MCF 10A (cell line): ENCODE measurements around the gene CFAP43. TPM values are rescaled to one million over a fixed set of nuclear protein-coding genes. Genes with fewer than 3 reads are reported as not detected.
"Not testable (repeated sequence)": the region's sequence is repeated elsewhere in the genome, so short reads cannot be mapped to it uniquely, and the experiment has no call there.

Source experiments
- BruUV-seq: library from RNA; stranded (reverse); fragments of 400-500 nt; replicated peaks from 2 replicates; lab custom pipeline; 2021; lab: Mats Ljungman, UMichigan
- CTCF ChIA-PET: fragments of 300-600 bp; sonication (Branson Sonifier 250); formaldehyde crosslinking; extraction: SDS; loops from one replicate; lab custom pipeline; 2021; ENCODE audit warnings: antibody characterized with exemption, inconsistent platforms; lab: Yijun Ruan, JAX
- POLR2A ChIA-PET: fragments of 300-600, 350-650 bp; sonication (Branson Sonifier 250); formaldehyde crosslinking; extraction: SDS; loops from one replicate; lab custom pipeline; 2020; ENCODE audit warnings: antibody characterized with exemption, inconsistent platforms; lab: Yijun Ruan, JAX
- DNase-seq: peaks from one replicate; pipeline ENCODE4 v3.0.0-alpha.2; 2018; ENCODE audit not compliant: unreplicated experiment
- H3K27ac Mint-ChIP-seq: one replicate; pipeline ENCODE4 v1.8.0; 2022; ENCODE audit warnings: mild to moderate bottlenecking, low read depth, mixed read lengths; ENCODE audit not compliant: unreplicated experiment
- H3K27me3 Mint-ChIP-seq: one replicate; pipeline ENCODE4 v1.8.0; 2022; ENCODE audit warnings: mixed read lengths; ENCODE audit not compliant: insufficient read depth, unreplicated experiment
- H3K36me3 Mint-ChIP-seq: one replicate; pipeline ENCODE4 v1.8.0; 2022; ENCODE audit warnings: mild to moderate bottlenecking, moderate library complexity, mixed read lengths; ENCODE audit not compliant: insufficient read depth, unreplicated experiment
- H3K4me1 Mint-ChIP-seq: one replicate; pipeline ENCODE4 v1.8.0; 2022; ENCODE audit warnings: mixed read lengths; ENCODE audit not compliant: insufficient read depth, unreplicated experiment
- H3K4me3 Mint-ChIP-seq: one replicate; pipeline ENCODE4 v1.8.0; 2022; ENCODE audit warnings: mild to moderate bottlenecking, moderate library complexity, mixed read lengths; ENCODE audit not compliant: unreplicated experiment
- H3K9me3 Mint-ChIP-seq: one replicate; pipeline ENCODE4 v1.8.0; 2022; ENCODE audit warnings: mixed read lengths; ENCODE audit not compliant: unreplicated experiment
- intact Hi-C: fragments of 100-400 bp; cut with micrococcal nuclease; formaldehyde crosslinking; loops from 2 replicates; pipeline ENCODE4 v1.14.1; 2022
- total RNA-seq: library from RNA; stranded (reverse); gene quantifications from 2 replicates; pipeline ENCODE4 v1.2.3, GENCODE V29; 2022
- TF ChIP-seq, protein P1 (sequence below): fragments of 200-600 bp; IDR thresholded peaks from one replicate; pipeline ENCODE4 v1.8.0; 2022; ENCODE audit warnings: antibody characterized with exemption, mild to moderate bottlenecking; ENCODE audit not compliant: unreplicated experiment

CFAP43 gene
- total RNA-seq, 1 experiment from 2014 or later: 0.42 TPM

DNA sequence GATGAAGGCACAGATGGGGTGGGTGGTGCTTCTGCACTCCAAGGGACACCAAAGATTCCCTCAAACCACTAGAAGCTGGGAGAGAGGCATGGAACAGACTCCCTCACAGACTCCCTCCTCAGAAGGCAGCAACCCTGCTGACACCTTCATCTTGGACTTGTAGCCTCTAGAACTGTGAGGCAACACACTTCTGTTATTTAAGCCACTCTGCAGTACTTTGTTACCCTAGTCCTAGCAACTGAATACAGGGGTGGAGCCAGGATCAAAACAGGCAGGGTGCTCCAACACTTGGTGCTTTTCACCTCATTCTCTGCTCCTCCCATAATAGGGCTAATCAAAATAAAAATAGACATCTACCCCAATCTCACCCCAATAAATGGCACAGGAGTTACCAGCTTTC is 20.2 kb upstream of the CFAP43 start:
- H3K27ac Mint-ChIP-seq: no peak overlapping the region
- H3K4me1 Mint-ChIP-seq: peaks cover 17% of the 10 kb centered on the region
- ChIA-PET POLR2A (interaction anchor here (4.1 kb wide), 1 partner anchor 20 kb away, joined by 51 read pairs; the partner anchor contains the start of gene CFAP43), CTCF (interaction anchor here (14.7 kb wide), 1 partner anchor 20 kb away, joined by 139 read pairs; the partner anchor contains the start of gene GSTO2)
- no peaks in the 10 kb centered on the region for H3K27me3 Mint-ChIP-seq
- TF ChIP-seq, protein P1, sequence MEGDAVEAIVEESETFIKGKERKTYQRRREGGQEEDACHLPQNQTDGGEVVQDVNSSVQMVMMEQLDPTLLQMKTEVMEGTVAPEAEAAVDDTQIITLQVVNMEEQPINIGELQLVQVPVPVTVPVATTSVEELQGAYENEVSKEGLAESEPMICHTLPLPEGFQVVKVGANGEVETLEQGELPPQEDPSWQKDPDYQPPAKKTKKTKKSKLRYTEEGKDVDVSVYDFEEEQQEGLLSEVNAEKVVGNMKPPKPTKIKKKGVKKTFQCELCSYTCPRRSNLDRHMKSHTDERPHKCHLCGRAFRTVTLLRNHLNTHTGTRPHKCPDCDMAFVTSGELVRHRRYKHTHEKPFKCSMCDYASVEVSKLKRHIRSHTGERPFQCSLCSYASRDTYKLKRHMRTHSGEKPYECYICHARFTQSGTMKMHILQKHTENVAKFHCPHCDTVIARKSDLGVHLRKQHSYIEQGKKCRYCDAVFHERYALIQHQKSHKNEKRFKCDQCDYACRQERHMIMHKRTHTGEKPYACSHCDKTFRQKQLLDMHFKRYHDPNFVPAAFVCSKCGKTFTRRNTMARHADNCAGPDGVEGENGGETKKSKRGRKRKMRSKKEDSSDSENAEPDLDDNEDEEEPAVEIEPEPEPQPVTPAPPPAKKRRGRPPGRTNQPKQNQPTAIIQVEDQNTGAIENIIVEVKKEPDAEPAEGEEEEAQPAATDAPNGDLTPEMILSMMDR: no peak
- BruUV-seq: no TSS peak
- H3K9me3 Mint-ChIP-seq: no peaks in the 10 kb centered on the region
- peaks cover 16% of the 10 kb centered on the region for H3K36me3 Mint-ChIP-seq
- DNase-seq: no peak
- intact Hi-C loops: no loop called here
- H3K4me3 Mint-ChIP-seq: no peak overlapping the region

DNA sequence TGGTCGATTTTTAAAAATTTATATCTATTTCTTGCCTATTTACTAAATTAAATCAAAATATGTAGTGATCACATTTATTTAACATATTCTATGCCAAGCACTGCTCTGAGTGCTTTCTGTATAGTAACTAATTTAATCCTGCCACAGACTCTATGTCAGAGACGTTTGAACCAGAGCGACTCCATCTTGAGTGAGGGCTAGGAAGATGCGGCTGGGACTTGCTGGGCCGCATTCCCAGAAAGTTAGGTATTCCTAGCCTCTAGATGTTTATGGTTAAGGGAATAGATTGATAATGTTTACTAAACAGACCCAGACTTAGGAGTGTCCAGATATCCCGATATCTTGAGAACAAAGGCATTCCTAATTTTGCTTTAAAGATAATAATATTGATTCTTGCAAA is 19.3 kb upstream of the CFAP43 start:
- POLR2A ChIA-PET: interaction anchor here (0.8 kb wide), 1 partner anchor 11 kb away, joined by 3 read pairs; no protein-coding TSS in a partner anchor
- H3K36me3 Mint-ChIP-seq: peaks cover 7% of the 10 kb centered on the region
- intact Hi-C loops: no loop called here

GRCh38 chr10:104250371-104250770 is 18.2 kb upstream of the CFAP43 start:
- ChIA-PET POLR2A (interaction anchor here (0.6 to 0.8 kb wide), 2 partner anchors 9 to 12 kb away, joined by 3 read pairs; no protein-coding TSS in a partner anchor), CTCF (interaction anchor here (0.7 to 0.9 kb wide), 3 partner anchors 9 to 972 kb away, joined by 3 read pairs; no protein-coding TSS in a partner anchor)
- no peaks in the 10 kb centered on the region for H3K27me3 Mint-ChIP-seq
- no peaks in the 10 kb centered on the region for H3K9me3 Mint-ChIP-seq
- no peak overlapping the region for H3K4me3 Mint-ChIP-seq
- no peak for DNase-seq
- H3K27ac Mint-ChIP-seq: no peak overlapping the region
- TF ChIP-seq, protein P1: no peak
- intact Hi-C loops: no loop called here
- H3K4me1 Mint-ChIP-seq: peaks cover 17% of the 10 kb centered on the region
- BruUV-seq: no TSS peak
- no peaks in the 10 kb centered on the region for H3K36me3 Mint-ChIP-seq

More for the DNA sequence above, 19.3 kb upstream of the CFAP43 start:
- CTCF ChIA-PET: no interaction called here
- Mint-ChIP-seq H3K9me3 (no peaks in the 10 kb centered on the region), H3K27ac (no peak overlapping the region), H3K4me1 (peaks cover 17% of the 10 kb centered on the region), H3K27me3 (no peaks in the 10 kb centered on the region), H3K4me3 (no peak overlapping the region)
- DNase-seq: no peak
- TF ChIP-seq, protein P1: no peak
- no TSS peak for BruUV-seq

DNA sequence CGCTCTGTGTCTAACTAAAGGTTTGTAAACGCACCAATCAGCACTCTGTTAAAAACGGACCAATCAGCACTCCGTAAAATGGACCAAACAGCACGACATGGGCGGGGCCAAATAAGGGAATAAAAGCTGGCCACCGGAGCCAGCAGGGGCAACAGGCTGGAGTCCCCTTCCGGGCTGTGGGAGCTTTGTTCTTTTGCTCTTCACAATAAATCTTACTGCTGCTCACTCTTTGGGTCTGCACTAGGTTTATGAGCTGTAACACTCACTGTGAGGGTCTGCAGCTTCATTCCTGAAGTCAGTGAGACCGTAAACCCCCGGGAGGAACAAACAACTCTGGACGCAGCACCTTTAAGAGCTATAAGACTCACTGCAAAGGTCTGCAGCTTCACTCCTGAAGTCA is 16.8 kb upstream of the CFAP43 start:
- BruUV-seq, intact Hi-C loops, H3K27ac Mint-ChIP-seq, H3K9me3 Mint-ChIP-seq, H3K27me3 Mint-ChIP-seq, CTCF ChIA-PET, H3K4me3 Mint-ChIP-seq, DNase-seq, H3K36me3 Mint-ChIP-seq: not testable (repeated sequence)
- peaks cover 10% of the 10 kb centered on the region for H3K4me1 Mint-ChIP-seq
- POLR2A ChIA-PET: interaction anchor here (1.1 kb wide), 1 partner anchor 9 kb away, joined by 3 read pairs; no protein-coding TSS in a partner anchor
